Mucosa of rectum (tissue), 2 donors: ENCODE results near the gene YES1.
"Not testable (repeated sequence)": the region's sequence is repeated elsewhere in the genome, so short reads cannot be mapped to it uniquely, and the experiment has no call there.

Experiments used
- H3K27ac ChIP-seq, 2 donors: one replicate each; pipeline ENCODE4 v1.7.0; 2013; ENCODE audit warnings: inconsistent platforms in 2 of 2, low read depth in 2 of 2, low read length in 2 of 2
- H3K27me3 ChIP-seq, 2 donors: one replicate each; pipeline ENCODE4 v1.7.0; 2013; ENCODE audit warnings: low read length in 2 of 2; ENCODE audit not compliant: control insufficient read depth in 2 of 2, insufficient read depth in 2 of 2
- H3K36me3 ChIP-seq, 2 donors: one replicate each; pipeline ENCODE4 v1.7.0; 2013; ENCODE audit warnings: low read length in 2 of 2; ENCODE audit not compliant: control insufficient read depth in 2 of 2, insufficient read depth in 2 of 2
- H3K4me1 ChIP-seq, 2 donors: one replicate each; pipeline ENCODE4 v1.7.0; 2013; ENCODE audit warnings: low read length in 2 of 2, mild to moderate bottlenecking in 1 of 2; ENCODE audit not compliant: control insufficient read depth in 2 of 2, insufficient read depth in 2 of 2
- H3K4me3 ChIP-seq, 2 donors: one replicate each; pipeline ENCODE4 v1.7.0; 2013; ENCODE audit warnings: low read length in 2 of 2
- H3K9ac ChIP-seq, 2 donors: one replicate each; pipeline ENCODE4 v1.7.0; 2013; ENCODE audit warnings: low read length in 2 of 2, low read depth in 1 of 2, mild to moderate bottlenecking in 1 of 2
- H3K9me3 ChIP-seq, 2 donors: one replicate each; pipeline ENCODE4 v1.7.0; 2013; ENCODE audit warnings: low read length in 2 of 2; ENCODE audit not compliant: control insufficient read depth in 2 of 2
- donor health status: healthy.
- donor health status: Normal muscosa, but diverticular disease.

The YES1 gene

DNA sequence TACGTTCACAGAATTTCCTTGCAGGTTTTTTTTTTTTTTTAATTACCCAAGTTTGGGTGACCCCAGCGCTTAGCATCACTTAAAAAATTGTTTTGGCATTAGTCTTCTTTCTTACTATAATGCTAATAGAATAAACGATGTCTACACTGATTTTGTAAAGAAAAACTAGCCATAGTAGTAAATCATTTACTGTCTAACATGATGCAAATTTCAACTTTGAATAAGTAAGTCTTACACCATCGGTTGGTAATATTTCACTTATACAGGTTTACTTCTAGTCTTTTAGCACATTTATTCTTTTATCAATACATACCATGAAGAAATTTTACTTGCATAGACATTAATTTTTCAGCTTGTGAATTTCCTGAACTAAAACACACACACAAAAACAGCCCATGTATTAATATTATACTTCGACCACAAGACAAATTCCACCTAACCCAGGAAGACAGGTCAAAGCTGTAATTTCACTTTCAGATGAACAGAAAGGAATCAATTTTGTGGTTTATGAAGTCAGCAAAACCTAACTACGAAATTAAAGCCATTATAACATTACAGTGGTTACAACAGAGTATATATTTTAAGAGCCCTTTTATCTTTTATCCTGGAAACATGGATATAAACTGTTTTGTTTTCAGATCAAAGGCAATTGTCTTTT, 1.9 kb downstream of the YES1 start:
- Histone ChIP-seq H3K4me3 (peak overlapping the region in 1 of 2 donors; percentile 89), H3K27me3 (no peaks in the 10 kb centered on the region), H3K9me3 (no peaks in the 10 kb centered on the region), H3K36me3 (no peaks in the 10 kb centered on the region), H3K9ac (no peak overlapping the region), H3K27ac (no peak overlapping the region), H3K4me1 (peaks cover 10 to 18% of the 10 kb centered on the region in 2 donors)

DNA sequence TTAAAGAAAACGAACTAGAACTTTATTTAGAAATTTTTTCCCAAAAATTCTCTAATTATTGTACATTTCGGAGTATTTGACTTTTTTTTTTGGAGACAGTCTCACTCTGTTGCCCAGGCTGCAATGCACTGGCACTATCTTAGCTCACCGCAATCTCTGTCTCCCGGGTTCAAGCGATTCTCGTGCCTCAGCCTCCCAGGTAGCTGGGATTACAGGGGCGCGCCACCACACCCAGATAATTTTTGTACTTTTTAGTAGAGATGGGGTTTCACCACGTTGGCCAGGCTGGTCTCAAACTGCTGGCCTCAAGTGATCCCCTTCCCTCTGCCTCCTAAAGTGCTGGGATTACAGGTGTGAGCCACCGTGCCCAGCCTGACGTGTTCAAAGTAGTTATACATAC, 2.8 kb downstream of the YES1 start:
- peaks cover 10 to 18% of the 10 kb centered on the region in 2 donors for H3K4me1 ChIP-seq
- not testable (repeated sequence) for H3K4me3 ChIP-seq, H3K27me3 ChIP-seq, H3K9me3 ChIP-seq, H3K27ac ChIP-seq, H3K9ac ChIP-seq, H3K36me3 ChIP-seq

DNA sequence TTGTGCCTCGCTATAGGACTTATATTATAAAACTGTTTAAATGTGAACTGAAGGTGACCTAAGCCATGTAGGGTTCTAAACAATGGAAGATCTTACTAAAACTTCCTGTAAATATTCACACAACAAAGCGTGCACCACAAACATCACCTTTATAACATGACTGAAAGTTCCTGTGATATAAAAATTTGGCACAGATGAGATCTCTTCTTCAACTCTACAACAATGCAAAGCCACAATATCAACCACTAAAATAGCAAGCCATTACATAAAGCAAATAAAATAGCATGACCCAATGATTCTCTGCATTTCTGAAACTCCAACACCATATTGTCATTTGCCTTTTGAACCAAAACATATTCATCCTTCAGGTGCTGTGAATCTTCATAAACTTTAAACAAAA, 3.5 kb downstream of the YES1 start:
- no peak overlapping the region for H3K27ac ChIP-seq
- no peak overlapping the region for H3K9ac ChIP-seq
- no peaks in the 10 kb centered on the region for H3K9me3 ChIP-seq
- no peaks in the 10 kb centered on the region for H3K27me3 ChIP-seq
- H3K36me3 ChIP-seq, result no peaks in the 10 kb centered on the region
- peaks cover 10 to 18% of the 10 kb centered on the region in 2 donors for H3K4me1 ChIP-seq
- no peak overlapping the region for H3K4me3 ChIP-seq

DNA sequence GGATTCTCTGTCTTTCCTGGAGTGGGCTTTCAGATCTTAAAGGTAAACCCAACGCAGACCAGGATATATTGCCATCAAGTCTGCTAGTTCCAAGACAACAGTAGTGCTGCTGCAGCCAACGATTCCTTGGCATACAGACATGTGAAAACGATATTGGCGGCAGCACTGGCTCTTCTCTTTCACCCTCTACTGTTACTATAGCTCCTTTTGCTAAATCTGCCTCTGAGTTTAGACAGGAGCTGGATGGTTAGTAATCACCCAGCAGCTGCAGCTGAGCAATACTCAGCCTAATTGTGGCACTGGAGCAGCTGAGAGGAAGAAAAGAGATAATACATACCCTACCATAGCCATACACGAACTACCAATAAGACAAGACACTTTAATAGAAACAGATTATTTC, 4.0 kb downstream of the YES1 start:
- H3K27ac ChIP-seq, result no peak overlapping the region
- no peaks in the 10 kb centered on the region for H3K36me3 ChIP-seq
- no peaks in the 10 kb centered on the region for H3K9me3 ChIP-seq
- H3K4me1 ChIP-seq, result peaks cover 10 to 14% of the 10 kb centered on the region in 2 donors
- H3K27me3 ChIP-seq, result no peaks in the 10 kb centered on the region
- no peak overlapping the region for H3K4me3 ChIP-seq
- H3K9ac ChIP-seq, result no peak overlapping the region

DNA sequence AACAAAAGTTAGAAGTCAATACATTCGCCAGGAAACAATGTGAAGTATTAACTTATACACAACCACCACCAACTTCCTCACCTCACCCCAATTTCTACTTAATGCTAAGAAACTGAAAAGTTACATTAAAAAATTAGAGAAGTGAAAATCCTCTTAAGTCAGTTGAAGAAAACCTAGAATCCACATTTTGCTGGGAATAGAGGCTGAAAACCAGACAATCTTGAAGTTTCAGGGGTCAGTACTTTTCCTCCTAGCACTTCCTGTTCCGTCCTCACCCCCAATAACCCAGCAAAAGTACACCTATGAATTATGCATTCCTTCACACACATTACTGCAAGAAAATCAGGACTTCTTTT, 6.3 kb downstream of the YES1 start:
- peaks cover 6 to 9% of the 10 kb centered on the region in 2 donors for H3K4me1 ChIP-seq
- H3K36me3 ChIP-seq, result no peaks in the 10 kb centered on the region
- H3K9ac ChIP-seq, result no peak overlapping the region
- peak overlapping the region in 1 of 2 donors; percentile 45 for H3K4me3 ChIP-seq
- no peaks in the 10 kb centered on the region for H3K27me3 ChIP-seq
- H3K9me3 ChIP-seq, result no peaks in the 10 kb centered on the region
- H3K27ac ChIP-seq, result no peak overlapping the region

DNA sequence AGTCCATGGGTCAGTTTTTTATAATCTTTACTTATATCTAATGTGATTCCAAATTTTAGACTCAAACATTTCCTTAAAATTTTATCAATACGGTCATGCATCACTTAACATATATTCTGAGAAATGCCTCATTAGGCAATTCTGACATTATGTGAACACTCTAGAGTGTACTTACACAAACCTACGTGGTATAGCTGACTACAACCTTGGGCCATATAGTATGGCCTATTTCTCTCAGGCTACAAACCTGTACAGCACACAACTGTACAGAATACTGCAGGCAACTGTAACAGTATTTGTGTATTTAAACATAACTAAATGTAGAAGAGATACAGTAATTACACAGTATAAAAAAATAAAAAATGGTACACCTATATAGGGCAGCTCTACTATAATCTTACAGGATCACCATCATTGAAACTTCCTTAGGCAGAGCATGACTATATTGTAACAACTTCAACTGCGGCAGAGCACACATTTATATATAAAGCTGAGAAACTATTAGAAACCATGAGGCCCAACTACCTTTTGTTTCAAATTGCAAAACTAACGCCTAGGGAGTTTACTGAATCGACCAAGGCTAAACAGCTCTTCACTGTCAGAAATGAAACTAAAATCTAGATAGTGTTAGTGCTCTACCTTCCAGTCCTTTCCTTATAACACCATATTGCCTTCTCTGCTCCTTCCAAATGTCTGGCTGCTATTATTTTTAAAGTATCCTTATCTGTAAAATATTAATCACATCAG, 6.9 kb downstream of the YES1 start:
- Histone ChIP-seq H3K4me3 (peak overlapping the region in 1 of 2 donors; percentile 45), H3K27ac (peak overlapping the region in 1 of 2 donors; percentile 27), H3K9ac (peak overlapping the region in 1 of 2 donors; percentile 24), H3K36me3 (no peaks in the 10 kb centered on the region), H3K9me3 (no peaks in the 10 kb centered on the region), H3K27me3 (no peaks in the 10 kb centered on the region), H3K4me1 (peaks cover 6 to 9% of the 10 kb centered on the region in 2 donors)

DNA sequence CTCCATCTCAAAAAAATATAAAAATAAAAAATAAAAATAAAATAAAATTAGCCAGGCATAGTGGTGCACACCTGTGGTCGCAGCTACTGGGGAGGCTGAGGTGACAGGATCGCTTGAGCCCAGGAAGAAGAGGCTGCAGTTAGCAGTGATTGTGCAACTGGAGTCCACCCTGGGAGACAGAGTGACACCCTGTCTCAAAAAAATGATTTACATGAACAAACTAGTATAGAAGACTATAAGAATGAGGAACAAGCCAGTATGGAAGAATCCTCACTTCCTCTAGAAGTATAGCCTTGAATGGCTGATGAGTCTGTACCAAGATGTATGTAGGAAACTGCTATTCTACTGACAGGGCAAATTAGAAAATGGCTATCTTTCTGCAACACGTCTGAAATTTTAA, 10.9 kb downstream of the YES1 start:
- Histone ChIP-seq H3K9me3 (no peaks in the 10 kb centered on the region), H3K4me3 (no peak overlapping the region), H3K36me3 (no peaks in the 10 kb centered on the region), H3K27me3 (no peaks in the 10 kb centered on the region), H3K27ac (no peak overlapping the region), H3K9ac (no peak overlapping the region), H3K4me1 (peaks cover 3 to 9% of the 10 kb centered on the region in 2 donors)

DNA sequence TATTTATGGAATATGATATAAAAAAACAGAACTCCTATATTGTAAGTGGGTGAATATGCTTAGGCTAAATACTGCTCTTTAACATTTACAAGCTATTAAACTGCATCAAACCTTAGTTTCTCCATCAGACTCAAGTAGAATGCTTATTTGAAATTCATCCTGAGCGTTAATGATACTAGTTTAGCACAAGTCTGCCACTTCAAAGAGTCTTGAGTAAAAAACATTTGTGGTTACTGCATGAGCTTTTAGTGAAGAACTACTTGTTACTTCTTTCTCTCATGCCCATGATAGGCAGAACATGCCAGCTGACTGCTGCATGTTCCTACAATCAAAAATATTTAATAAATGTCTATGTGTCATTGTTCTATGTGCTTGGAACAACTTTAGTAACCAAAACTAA, 12.1 kb downstream of the YES1 start:
- Histone ChIP-seq H3K4me1 (peaks cover 0 to under 1% of the 10 kb centered on the region in 2 donors), H3K36me3 (no peaks in the 10 kb centered on the region), H3K9ac (no peak overlapping the region), H3K27me3 (no peaks in the 10 kb centered on the region), H3K27ac (no peak overlapping the region), H3K9me3 (no peaks in the 10 kb centered on the region), H3K4me3 (no peak overlapping the region)

DNA sequence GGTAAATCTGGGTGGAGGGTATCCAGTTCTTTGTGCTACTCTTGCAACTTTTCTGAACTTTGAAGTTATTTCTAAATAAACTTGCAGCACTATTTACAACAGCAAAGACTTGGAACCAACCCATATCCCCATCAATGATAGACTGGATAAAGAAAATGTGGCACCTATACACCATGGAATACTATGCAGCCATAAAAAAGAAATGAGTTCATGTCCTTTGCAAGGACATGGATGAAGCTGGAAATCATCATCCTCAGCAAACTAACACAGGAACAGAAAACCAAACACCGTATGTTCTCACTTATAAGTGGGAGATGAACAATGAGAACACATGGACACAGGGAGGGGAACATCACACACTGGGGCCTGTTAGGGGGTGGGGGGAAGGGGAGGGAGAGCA, 16.7 kb downstream of the YES1 start:
- H3K9me3 ChIP-seq, H3K36me3 ChIP-seq, H3K27ac ChIP-seq, H3K9ac ChIP-seq, H3K27me3 ChIP-seq, H3K4me1 ChIP-seq, H3K4me3 ChIP-seq: not testable (repeated sequence)

DNA sequence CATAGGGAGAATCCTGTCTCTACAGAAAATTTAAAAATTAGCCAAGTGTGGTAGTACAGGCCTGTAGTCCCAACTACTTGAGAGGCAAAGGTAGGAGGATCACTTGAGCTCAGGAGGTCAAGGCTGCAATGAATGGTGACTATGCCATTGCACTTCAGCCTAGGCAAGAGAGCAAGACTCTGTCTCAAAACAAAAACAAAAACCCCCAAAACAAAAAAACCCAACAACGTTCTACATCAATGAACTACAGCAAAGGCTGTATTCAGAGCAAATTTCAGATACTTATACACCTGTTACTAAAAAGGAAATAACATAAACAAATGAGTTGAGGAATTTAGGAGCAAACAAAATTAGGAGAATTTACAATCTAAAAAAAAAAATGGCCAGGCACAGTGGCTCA, 22.6 kb downstream of the YES1 start:
- Histone ChIP-seq H3K4me3 (no peak overlapping the region), H3K27me3 (no peaks in the 10 kb centered on the region), H3K4me1 (no peaks in the 10 kb centered on the region), H3K9ac (no peak overlapping the region), H3K27ac (no peak overlapping the region), H3K9me3 (no peaks in the 10 kb centered on the region), H3K36me3 (no peaks in the 10 kb centered on the region)
